Lower lobe of right lung (tissue), 2 donors: ENCODE data around the gene NTM. TPM values are rescaled to one million over a fixed set of nuclear protein-coding genes. Genes with fewer than 3 reads are reported as not detected.

Source experiments
- ATAC-seq, 2 donors: fragments of 200-7000 bp; cut with Tn5 transposase; one replicate each; pipeline ENCODE4 v1.9.1; 2020 to 2022; ENCODE audit warnings: mild to moderate bottlenecking in 2 of 2, moderate library complexity in 2 of 2
- DNase-seq: peaks from one replicate; pipeline ENCODE4 v3.0.0-alpha.2; 2020
- H3K27ac ChIP-seq: fragments of 200-600 bp; one replicate; pipeline ENCODE4 v1.8.0; 2022
- H3K27me3 ChIP-seq: fragments of 200-600 bp; one replicate; pipeline ENCODE4 v1.8.0; 2022; ENCODE audit warnings: low read depth
- H3K36me3 ChIP-seq: fragments of 200-600 bp; one replicate; pipeline ENCODE4 v1.8.0; 2022; ENCODE audit warnings: mild to moderate bottlenecking
- H3K4me1 ChIP-seq: fragments of 200-600 bp; one replicate; pipeline ENCODE4 v1.8.0; 2022
- H3K4me3 ChIP-seq: fragments of 200-600 bp; one replicate; pipeline ENCODE4 v1.8.0; 2022; ENCODE audit warnings: mild to moderate bottlenecking
- H3K9me3 ChIP-seq: fragments of 200-600 bp; one replicate; pipeline ENCODE4 v1.8.0; 2022
- CTCF ChIP-seq: fragments of 200-600 bp; IDR thresholded peaks from one replicate; pipeline ENCODE4 v1.8.0; 2022; ENCODE audit warnings: antibody characterized with exemption, mild to moderate bottlenecking
- intact Hi-C: fragments of 100-400 bp; cut with DNase I; formaldehyde crosslinking; loops from one replicate; pipeline ENCODE4 v1.11.0; 2022
- total RNA-seq: library from RNA; stranded (reverse); fragmentation: NEBNext Ultra II Directional; extraction: Animal tissue kit (Norgen Biotek cat#: 25700); gene quantifications from one replicate; pipeline ENCODE4 v1.2.1, GENCODE V29; 2021
- donor health status: DM: no; HTN: yes; CAD: no; lungs with severe emphysema.

NTM gene
- total RNA-seq, 1 donor from 2014 or later: 2.3 TPM

DNA sequence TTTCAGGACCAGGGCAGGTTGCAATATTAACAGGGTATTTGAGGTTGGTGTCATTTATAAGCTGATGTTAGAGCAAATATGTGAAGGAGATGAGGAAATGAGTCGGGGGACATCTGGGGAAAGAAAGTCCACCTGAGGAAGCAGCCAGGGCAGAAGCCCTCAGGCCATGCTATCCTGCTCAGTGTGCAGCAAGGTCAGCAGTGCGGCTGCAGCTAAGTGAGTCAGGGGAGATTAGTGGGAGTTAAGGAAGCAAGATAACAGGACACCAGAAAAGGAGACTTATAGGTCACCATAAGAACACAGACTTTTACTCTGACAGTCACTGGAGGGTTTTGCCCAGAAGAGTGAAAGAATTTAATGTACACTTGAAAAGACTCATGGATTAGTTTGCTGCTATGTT lies 468.9 kb downstream of the NTM start:
- intact Hi-C loops: no loop called here
- H3K9me3 ChIP-seq: no peaks in the 10 kb centered on the region
- H3K4me1 ChIP-seq: peaks cover 13% of the 10 kb centered on the region
- no peaks in the 10 kb centered on the region for H3K36me3 ChIP-seq
- H3K27ac ChIP-seq: no peak overlapping the region
- DNase-seq (no peak), ATAC-seq (no peak)
- TF ChIP-seq CTCF: no peak
- H3K27me3 ChIP-seq: no peaks in the 10 kb centered on the region
- H3K4me3 ChIP-seq: no peak overlapping the region

DNA sequence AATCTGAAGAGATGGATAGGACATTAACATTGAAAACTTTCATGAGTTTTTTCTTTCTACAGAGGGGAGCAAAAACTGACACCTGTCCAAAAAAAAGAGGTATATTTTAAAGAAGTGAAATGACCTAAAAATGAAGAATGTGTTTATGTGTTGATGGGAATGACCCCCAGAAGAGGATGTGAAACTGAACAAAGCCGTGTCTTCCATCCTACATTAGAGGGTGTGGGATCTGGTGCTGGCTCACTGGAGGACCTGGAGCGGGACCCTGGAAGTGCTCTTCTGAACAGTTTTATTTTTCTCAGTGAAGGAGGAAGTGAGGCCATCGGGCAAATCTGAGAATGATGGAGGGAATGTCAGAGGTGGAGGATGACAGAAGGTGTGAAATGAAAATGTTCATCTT lies 470.1 kb downstream of the NTM start:
- Histone ChIP-seq H3K4me1 (peaks cover 13% of the 10 kb centered on the region), H3K27me3 (no peaks in the 10 kb centered on the region), H3K9me3 (no peaks in the 10 kb centered on the region), H3K36me3 (no peaks in the 10 kb centered on the region), H3K27ac (no peak overlapping the region), H3K4me3 (no peak overlapping the region)
- no peak for TF ChIP-seq CTCF
- intact Hi-C loops: no loop called here
- DNase-seq: no peak
- no peak for ATAC-seq

- intact Hi-C loops: no loop called here
- DNase-seq (no peak), ATAC-seq (peak in 1 of 2 donors; percentile 61)
- Histone ChIP-seq H3K27ac (no peak overlapping the region), H3K36me3 (no peaks in the 10 kb centered on the region), H3K9me3 (no peaks in the 10 kb centered on the region), H3K4me1 (peaks cover 13% of the 10 kb centered on the region), H3K4me3 (no peak overlapping the region), H3K27me3 (no peaks in the 10 kb centered on the region)
- TF ChIP-seq CTCF: no peak
Measured at GRCh38 chr11:131841028-131841427, 470.6 kb downstream of the NTM start.

GRCh38 chr11:131841925-131842635 lies 471.7 kb downstream of the NTM start:
- Histone ChIP-seq H3K4me1 (peaks cover 13% of the 10 kb centered on the region), H3K27ac (no peak overlapping the region), H3K36me3 (no peaks in the 10 kb centered on the region), H3K9me3 (no peaks in the 10 kb centered on the region), H3K4me3 (no peak overlapping the region), H3K27me3 (no peaks in the 10 kb centered on the region)
- DNase-seq (no peak), ATAC-seq (no peak)
- intact Hi-C loops: no loop called here
- TF ChIP-seq CTCF: no peak

GRCh38 chr11:131845255-131845654 lies 474.8 kb downstream of the NTM start:
- no peaks in the 10 kb centered on the region for H3K27me3 ChIP-seq
- ATAC-seq: no peak
- no peak overlapping the region for H3K27ac ChIP-seq
- no peaks in the 10 kb centered on the region for H3K36me3 ChIP-seq
- no peaks in the 10 kb centered on the region for H3K9me3 ChIP-seq
- peaks cover 13% of the 10 kb centered on the region for H3K4me1 ChIP-seq
- TF ChIP-seq CTCF: no peak
- H3K4me3 ChIP-seq: no peak overlapping the region
- no peak for DNase-seq
- intact Hi-C loops: no loop called here
